ENCODE data around the gene LMBR1. TPM values are rescaled to one million over a fixed set of nuclear protein-coding genes. Genes with fewer than 3 reads are reported as not detected.
A peak's percentile ranks its signal among the peaks of the same experiment; 100 is the strongest.
"Not testable (repeated sequence)": the region's sequence is repeated elsewhere in the genome, so short reads cannot be mapped to it uniquely, and the experiment has no call there.

Gene LMBR1, protein sequence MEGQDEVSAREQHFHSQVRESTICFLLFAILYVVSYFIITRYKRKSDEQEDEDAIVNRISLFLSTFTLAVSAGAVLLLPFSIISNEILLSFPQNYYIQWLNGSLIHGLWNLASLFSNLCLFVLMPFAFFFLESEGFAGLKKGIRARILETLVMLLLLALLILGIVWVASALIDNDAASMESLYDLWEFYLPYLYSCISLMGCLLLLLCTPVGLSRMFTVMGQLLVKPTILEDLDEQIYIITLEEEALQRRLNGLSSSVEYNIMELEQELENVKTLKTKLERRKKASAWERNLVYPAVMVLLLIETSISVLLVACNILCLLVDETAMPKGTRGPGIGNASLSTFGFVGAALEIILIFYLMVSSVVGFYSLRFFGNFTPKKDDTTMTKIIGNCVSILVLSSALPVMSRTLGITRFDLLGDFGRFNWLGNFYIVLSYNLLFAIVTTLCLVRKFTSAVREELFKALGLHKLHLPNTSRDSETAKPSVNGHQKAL
- 10 to 100 TPM; 28.0 to 46.0 (median 34.3) TPM for polyA plus RNA-seq (ENCODE audit: insufficient read length in 10 of 10)
- long read RNA-seq, donor 1, full-length matches to known transcripts = 2 of 2 reads
- long read RNA-seq, donor 1, partial matches to known transcripts = 0 of 2 reads
- long read RNA-seq, donor 1, other reads (novel, unspliced or antisense) = 0 of 2 reads
- long read RNA-seq, donor 2, full-length matches to known transcripts = 2 of 2 reads
- long read RNA-seq, donor 2, partial matches to known transcripts = 0 of 2 reads
- long read RNA-seq, donor 2, other reads (novel, unspliced or antisense) = 0 of 2 reads
- long read RNA-seq, donor 3 = 0 reads
- long read RNA-seq, donor 4, full-length matches to known transcripts = 1 of 1 reads
- long read RNA-seq, donor 4, partial matches to known transcripts = 0 of 1 reads
- long read RNA-seq, donor 4, other reads (novel, unspliced or antisense) = 0 of 1 reads
- long read RNA-seq, donor 5, full-length matches to known transcripts = 3 of 9 reads
- long read RNA-seq, donor 5, partial matches to known transcripts = 6 of 9 reads
- long read RNA-seq, donor 5, other reads (novel, unspliced or antisense) = 0 of 9 reads
- long read RNA-seq, donor 6, full-length matches to known transcripts = 5 of 5 reads
- long read RNA-seq, donor 6, partial matches to known transcripts = 0 of 5 reads
- long read RNA-seq, donor 6, other reads (novel, unspliced or antisense) = 0 of 5 reads
- long read RNA-seq, donor 7, full-length matches to known transcripts = 1 of 1 reads
- long read RNA-seq, donor 7, partial matches to known transcripts = 0 of 1 reads
- long read RNA-seq, donor 7, other reads (novel, unspliced or antisense) = 0 of 1 reads
- long read RNA-seq, donor 8, full-length matches to known transcripts = 4 of 15 reads
- long read RNA-seq, donor 8, partial matches to known transcripts = 11 of 15 reads
- long read RNA-seq, donor 8, other reads (novel, unspliced or antisense) = 0 of 15 reads
- long read RNA-seq, donor 9 = 0 reads

DNA sequence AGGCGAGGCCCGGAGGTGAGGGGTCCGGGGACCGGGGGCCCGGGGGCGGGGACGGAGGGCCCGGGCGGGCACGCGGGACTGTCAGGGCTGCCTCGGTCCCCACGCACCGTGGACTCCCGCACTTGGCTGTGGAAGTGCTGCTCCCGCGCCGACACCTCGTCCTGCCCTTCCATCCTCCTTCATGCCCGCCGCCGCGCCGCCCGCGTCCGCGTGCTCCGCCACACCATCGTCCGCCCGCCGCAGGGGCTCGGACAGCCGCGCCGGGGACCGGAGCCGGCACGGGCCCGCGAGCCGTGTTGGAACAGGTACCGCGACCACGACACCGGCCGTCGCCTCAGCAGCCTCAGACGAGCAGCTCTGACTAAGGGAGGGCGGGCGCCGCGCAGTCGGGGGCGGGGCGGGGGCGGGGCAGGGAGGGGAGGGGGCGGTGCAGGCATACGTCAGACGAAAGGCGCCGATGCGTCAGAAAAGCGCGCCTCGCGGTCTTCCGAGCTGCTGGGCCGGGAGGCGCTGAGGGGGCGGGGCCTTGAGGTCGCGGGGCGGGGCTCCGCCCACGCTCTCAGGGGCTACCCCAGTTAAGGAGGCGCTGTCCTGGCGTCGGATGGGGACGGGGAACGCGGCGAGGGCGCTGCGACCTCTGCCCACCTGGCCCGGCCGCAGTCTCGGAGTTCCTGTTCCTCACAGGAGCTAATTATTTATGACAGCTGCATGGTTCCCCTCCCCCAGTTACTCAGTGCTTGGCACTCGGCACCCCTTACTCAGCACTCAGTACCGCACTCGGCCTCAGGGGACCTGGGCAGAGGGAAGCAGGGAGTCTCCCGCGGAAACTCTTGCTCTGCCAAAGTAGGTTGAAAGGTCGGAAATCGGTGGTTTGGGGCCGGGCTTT is at the start of gene LMBR1:
TSS of gene LMBR1 (minus strand) at position 363 of the 886 bp plus-strand sequence. CDS start at position 173, 190 bp downstream.
- DNase-seq = peak; percentile 95 to 97 (median 97)

DNA sequence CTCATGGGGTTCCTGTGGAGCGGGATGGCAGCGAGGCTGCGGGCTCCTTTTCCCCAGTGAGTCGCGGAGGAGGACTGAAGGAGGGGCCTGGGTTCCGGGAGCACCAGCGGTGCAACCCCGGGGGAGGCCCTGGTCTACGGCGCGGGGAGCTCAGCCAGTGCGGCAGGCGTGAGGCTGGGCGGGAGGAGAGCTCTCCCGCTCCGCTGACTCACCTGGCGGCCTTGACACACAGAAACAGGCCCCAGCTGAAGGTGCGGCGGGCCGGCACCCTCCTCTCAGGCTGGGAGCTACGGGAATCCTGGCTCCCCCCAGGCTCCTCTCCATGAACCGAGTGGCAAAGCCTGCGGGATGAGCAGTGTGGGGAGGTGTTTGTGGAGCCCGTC is 49.7 kb upstream of the LMBR1 start:
- DNase-seq = no peak

DNA sequence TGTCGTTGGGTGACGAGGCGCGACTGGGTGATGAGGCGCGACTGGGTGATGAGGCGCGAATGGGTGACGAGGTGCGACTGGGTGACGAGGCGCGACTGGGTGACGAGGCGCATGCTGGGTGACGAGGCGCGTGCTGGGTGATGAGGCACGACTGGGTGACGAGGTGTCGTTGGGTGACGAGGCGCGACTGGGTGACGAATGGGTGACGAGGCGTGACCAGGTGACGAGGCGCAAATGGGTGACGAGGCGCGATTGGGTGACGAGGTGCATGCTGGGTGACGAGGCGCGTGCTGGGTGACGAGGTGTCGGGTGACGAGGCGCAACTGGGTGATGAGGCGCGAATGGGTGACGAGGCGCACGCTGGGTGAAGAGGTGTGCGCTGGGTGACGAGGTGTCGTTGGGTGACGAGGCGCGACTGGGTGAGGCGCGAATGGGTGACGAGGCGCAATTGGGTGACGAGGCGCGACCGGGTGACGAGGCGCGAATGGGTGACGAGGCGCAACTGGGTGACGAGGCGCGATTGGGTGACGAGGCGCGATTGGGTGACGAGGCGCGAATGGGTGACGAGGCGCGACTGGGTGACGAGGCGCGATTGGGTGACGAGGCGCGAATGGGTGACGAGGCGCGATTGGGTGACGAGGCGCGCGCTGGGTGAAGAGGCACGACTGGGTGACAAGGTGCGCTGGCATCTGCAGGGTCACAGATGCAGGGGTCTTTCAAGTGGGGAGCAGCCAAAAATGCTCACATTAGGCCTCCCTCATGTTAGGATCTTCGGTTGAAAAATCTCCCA is 48.6 kb upstream of the LMBR1 start:
- no peak for DNase-seq

DNA sequence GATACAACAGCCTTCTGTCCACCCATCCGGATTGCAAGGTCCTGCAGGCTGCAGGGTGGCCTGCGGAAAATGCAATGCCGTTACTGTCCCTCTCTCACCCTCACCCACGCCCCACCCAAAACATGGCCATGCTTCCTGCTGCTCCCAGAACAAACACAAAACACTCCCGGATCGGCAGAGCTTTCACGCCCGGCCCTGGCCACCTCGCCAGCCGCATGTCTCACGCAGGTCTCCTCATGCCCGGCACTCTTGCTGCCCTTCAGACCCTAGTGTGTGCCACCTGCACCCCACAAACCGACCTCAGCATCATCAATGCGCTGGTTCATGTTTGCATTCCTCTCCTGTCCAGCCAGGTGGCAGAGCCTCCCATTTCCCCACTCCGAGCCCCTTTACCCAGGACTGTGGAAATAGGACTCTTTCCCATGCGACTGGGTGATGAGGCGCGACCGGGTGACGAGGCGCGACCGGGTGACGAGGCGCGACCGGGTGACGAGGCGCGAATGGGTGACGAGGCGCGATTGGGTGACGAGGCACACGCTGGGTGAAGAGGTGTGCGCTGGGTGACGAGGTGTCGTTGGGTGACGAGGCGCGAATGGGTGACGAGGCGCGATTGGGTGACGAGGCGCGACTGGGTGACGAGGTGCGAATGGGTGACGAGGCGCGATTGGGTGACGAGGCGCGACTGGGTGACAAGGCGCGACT is 47.6 kb upstream of the LMBR1 start:
- no peak for DNase-seq

DNA sequence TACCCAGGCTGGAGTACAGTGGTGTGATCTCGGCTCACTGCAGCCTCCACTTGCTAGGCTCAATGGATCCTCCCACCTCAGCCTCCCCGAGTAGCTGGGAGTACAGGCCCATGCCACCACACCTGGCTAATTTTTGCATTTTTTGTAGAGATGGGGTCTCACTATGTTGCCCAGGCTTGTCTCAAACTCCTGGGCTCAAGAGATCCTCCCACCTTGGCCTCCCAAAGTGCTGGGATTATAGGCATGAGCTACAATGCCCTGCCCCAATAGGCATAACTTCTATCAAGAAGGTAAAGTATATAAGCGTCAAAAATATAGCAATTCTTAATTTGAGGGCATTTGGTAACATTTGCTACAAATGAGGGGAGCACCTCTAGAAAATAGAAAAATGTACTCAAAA is 43.8 kb upstream of the LMBR1 start:
- not testable (repeated sequence) for DNase-seq

DNA sequence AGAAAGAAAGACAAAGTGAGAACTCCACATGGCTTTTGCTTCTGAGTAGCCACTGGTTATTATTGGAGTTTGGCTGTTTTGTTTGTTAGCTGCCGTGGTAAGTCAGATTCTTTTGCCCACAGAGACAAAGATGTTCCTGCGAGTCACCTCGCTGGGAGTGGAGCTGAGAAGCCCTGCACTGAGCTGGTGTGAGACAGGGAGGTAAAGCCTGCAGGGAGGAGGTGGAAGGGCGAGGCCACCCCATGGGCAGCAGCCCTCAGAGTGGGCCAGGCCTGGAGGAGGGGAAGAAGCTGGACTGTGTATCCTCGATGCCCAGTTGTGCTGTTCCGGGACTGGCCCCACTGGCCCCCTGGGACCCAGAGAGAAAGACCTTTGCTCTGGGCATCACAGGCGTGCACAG is 42.3 kb upstream of the LMBR1 start:
- DNase-seq = no peak

DNA sequence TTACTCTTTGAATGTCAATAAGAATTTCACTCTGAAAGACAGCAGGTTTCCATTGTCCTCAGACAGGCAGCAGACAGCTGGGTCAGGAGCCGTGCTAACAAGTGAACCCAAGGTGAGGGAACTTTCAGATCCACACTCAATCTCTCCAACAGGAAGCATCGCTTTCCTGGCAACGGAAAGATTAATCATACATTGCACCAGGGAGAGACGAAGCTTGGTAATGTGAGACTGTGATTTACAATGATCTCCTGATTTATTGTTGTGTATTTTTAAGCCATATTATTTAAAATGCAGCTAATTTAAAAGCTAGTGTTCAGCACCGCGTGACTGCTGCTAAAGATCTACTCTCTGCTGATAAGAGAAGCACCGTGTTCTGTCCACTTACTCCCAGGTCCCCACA is 39.0 kb upstream of the LMBR1 start:
- no peak for DNase-seq

DNA sequence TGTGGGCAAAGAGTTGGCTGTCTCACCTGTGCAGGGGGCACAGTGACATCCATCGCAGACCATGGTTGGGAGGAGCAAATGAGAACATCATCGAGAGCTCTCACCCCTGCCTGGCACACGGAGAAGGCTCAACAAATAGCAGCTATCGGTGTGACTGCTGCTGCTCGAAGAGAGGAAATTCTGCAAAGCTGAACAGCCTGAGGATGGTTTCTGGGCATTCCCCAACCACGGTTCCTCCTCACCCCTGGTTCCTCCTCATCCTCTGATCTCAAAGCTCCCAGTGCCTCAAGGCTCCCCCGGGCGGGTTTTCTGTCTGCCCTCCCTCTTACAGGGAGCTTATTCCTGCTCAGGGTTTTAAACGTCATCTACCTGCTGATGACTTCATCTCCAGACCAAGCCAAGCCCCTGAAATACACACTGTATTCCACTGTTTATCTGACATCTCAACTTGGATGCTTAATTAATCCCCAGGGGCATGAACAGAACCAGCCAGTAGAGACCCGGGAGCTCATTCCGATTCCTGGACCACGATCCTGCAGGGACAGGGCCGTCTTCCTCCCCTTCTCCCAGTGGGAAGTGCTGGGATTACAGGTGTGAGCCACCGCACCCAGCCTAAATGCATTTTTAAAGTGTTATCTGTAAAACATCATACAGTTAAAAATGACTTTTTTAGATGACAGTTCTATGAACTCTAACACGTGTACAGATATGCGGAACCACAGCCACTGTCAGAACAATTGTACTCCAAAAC is 37.0 kb upstream of the LMBR1 start:
- DNase-seq = no peak

DNA sequence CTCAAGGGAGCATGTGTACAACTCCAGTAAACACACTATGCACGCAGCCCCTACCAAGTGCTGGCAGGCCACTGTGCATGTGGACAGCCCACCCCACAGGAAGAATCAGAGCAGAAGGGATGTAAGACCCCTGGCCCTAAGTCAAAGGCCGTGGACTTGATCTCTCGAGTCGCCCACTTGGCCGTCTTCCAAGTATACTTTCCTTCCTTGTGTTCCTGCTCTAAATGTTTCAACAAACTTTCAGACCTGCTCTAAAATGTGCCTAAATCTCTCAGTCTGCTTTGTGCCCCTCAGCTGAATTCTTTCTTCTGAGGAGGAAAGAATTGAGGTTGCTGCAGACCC is 35.4 kb upstream of the LMBR1 start:
- DNase-seq = peak in 1 of 3 donors; percentile 16

DNA sequence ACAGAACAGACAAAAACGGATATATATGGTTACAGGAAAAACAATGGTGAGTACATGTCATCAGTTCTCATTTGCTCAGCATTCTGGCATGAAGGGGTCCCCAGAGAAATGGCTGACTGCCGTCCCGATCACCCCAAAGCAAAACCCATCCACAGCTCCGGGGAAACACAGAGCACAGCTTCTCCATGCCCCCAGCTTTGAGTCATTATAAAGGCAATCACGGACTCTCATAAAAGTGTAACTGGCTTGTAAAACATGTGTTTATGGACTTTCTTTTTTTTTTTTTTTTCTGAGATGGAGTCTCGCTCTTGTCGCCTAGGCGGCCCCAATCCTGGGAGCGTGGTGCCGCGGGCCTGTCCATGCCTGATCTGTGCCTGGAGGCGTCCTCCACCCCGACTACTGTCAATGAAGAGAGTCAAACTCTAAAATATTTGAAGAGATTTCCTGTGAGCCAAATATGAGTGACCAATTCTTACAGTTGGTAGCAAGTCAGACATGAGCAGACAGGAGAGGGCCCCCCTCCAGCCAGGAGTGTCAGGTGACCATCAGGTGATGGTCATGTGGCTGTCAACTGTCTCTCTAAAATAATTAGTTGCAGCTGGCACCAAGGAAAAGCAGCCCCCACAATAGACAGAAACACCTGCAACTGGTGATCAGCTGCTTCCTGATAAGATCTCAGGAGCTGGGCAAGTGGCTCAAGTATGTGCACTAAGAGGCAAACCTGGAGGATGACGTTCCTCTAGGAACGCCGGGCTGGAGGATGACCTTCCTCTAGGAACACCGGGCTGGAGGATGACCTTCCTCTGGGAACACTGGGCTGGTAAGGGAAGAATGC is 34.8 kb upstream of the LMBR1 start:
- peak in 1 of 3 donors; percentile 18 for DNase-seq

DNA sequence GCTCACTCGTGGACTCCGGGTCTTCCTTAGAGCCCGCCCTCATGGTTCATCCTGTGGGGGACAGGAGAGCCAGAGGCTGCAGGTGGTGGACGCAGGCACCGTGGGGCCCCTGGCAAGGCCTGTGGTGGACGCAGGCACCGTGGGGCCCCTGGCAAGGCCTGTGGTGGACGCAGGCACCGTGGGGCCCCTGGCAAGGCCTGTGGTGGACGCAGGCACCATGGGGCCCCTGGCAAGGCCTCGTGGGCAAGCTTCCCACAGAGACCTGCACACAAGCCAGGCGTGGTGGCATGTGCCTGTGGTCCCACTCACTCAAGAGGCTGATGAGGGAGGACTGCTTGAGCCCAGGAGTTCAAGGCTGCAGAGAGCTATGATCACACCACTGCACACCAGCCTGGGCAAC is 32.8 kb upstream of the LMBR1 start:
- not testable (repeated sequence) for DNase-seq

DNA sequence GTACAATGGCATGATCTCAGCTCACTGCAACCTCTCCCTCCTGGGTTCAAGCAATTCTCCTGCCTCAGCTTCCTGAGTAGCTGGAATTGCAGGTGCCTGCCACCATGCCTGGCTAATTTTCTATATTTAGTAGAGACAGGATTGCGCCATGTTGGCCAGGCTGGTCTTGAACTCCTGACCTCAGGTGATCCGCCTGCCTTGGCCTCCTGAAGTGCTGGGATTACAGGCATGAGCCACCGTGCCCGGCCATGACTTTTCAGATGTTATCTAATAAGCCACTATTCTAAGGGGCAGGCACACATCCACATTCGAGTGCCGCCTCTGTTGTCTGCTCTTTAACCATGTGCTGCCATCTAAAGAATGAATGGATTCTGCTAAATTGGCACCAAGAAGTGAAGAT is 29.3 kb upstream of the LMBR1 start:
- DNase-seq = not testable (repeated sequence)

DNA sequence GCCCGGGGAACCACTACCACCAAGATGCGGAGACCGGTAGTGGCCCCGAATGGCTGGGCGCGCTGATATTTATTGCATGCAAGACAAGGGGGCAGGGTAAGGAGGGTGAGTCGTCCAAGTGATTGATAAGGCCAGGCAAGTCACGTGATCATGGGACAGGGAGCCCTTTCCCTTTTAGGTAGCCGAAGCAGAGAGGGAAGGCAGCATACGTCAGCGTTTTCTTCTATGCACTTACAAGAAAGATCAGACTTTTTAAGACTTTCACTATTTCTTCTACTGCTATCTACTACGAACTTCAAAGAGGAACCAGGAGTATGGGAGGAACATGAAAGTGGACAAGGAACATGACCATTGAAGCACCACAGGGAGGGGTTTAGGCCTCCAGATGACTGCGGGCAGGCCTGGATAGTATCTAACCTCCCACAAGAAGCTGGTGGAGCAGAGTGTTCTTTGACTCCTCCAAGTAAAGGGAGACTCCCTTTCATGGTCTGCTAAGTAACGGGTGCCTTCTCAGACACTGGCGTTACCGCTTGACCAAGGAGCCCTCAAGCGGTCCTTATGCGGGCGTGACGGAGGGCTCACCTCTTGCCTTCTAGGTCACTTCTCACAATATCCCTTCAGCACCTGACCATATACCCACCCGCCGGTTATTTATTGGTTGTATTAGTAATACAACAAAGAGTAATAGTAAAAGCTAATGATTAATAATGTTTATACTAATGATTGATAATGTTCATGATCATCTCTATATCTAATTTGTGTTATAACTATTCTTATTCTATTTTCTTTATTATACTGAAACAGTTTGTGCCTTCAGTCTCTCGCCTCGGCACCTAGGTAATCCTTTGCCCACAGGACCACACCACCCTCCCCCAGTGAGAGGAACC is 27.7 kb upstream of the LMBR1 start:
- not testable (repeated sequence) for DNase-seq

DNA sequence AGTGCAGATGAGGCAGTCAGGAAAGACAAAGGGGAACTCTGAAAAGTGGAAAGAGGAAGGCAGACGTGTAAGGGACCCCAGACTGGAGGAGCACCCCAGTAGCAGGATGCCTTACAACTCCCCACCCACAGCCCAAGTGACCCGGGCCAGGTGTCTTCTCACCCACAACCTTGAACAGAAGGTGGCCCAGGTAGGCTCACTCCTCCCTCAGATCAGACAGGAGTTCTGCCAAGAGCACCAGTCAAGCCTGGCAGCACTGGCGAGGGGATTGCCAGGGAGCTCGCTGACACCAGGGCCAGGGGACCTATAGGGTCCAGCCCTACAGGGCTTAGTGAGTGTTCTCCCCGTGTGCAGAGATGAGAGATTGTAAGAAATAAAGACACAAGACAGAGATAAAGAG is 27.1 kb upstream of the LMBR1 start:
- no peak for DNase-seq

DNA sequence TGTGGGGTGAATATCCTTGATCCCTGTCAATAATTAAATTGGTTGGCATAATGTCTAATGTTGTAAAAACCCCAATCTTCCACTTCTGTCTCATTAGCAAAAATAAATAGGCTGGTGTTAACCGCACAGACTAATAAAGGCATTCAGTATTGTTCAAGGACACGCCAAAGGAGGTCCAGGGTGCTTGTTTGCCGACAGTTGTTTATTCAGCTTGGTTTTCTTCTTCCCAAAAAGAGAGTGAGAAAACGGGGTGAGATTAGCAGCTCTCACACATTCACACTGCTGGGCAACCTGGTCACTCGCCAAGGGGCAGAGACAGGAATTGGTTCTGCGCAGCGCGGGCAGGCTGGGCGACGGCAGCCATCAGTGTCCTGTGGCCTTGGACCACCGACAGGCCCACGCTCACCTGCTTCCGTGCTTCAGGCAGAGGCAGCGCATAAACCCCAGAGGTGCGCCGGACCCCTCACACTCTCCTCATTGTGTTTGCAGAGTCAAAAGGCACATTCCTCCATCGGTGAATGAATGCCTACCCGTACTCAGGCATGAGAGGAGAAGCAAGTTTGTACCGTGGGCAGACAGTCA is 26.2 kb upstream of the LMBR1 start:
- DNase-seq = no peak

DNA sequence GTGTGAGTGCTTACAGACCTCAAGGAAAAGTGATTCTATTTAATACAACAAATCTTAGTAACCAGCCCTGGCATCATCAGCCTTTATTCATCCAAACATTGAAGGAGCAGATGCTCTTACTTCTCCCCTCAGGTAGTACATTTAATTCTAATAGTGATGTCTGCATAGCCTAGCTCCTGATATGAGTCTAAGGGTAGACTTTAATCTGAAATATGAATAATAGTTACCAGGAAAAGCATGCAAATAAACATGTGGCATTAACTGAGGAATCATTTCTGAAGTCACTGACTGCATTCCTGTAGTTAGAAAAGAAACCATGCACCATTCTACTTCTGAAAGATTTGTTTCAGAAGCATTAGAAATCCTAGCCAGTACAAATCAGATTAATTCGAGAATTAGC is 25.7 kb upstream of the LMBR1 start:
- no peak for DNase-seq

Measured in muscle of back (tissue), 13 donors.